Parathyroid adenoma (tissue), 2 donors: ENCODE measurements around the gene DUSP15.

Source experiments
- H2AFZ ChIP-seq: fragments of 300-600 bp; sonication (generic); one replicate; pipeline ENCODE4 v1.7.0; 2017; ENCODE audit warnings: antibody characterized with exemption, mild to moderate bottlenecking
- H3K27ac ChIP-seq: fragments of 300-600 bp; sonication (generic); one replicate; pipeline ENCODE4 v1.7.0; 2017
- H3K27me3 ChIP-seq: fragments of 300-600 bp; sonication (generic); one replicate; pipeline ENCODE4 v1.7.0; 2017; ENCODE audit warnings: low read length; ENCODE audit not compliant: control insufficient read depth, insufficient read depth
- H3K36me3 ChIP-seq: fragments of 300-600 bp; sonication (generic); one replicate; pipeline ENCODE4 v1.7.0; 2017; ENCODE audit warnings: low read length; ENCODE audit not compliant: control insufficient read depth, insufficient read depth
- H3K4me1 ChIP-seq: fragments of 300-600 bp; sonication (generic); one replicate; pipeline ENCODE4 v1.7.0; 2017; ENCODE audit warnings: control low read depth
- H3K4me2 ChIP-seq: fragments of 300-600 bp; sonication (generic); one replicate; pipeline ENCODE4 v1.7.0; 2017; ENCODE audit warnings: low read length
- H3K4me3 ChIP-seq: fragments of 300-600 bp; sonication (generic); one replicate; pipeline ENCODE4 v1.7.0; 2017; ENCODE audit warnings: low read depth, low read length
- H3K79me2 ChIP-seq: fragments of 300-600 bp; sonication (generic); one replicate; pipeline ENCODE4 v1.7.0; 2017; ENCODE audit warnings: control low read depth
- H3K9ac ChIP-seq: fragments of 300-600 bp; sonication (generic); one replicate; pipeline ENCODE4 v1.7.0; 2017; ENCODE audit warnings: mild to moderate bottlenecking
- H3K9me3 ChIP-seq: fragments of 300-600 bp; sonication (generic); one replicate; pipeline ENCODE4 v1.7.0; 2017; ENCODE audit warnings: low read length; ENCODE audit not compliant: control insufficient read depth
- TF ChIP-seq, protein P1 (sequence below): fragments of 300-600 bp; sonication (generic); IDR thresholded peaks from one replicate; pipeline ENCODE4 v1.7.0; 2017; ENCODE audit warnings: antibody characterized with exemption, mild to moderate bottlenecking
- donor health status: primary hyperparathyroidism.

DUSP15 gene

GRCh38 chr20:31822421-31823330 lies 47.7 kb downstream of the DUSP15 start:
- Histone ChIP-seq H2AFZ (peak overlapping the region; percentile 65), H3K27ac (no peak overlapping the region), H3K9me3 (no peaks in the 10 kb centered on the region), H3K4me1 (peaks cover 4% of the 10 kb centered on the region), H3K4me3 (no peak overlapping the region), H3K9ac (no peak overlapping the region), H3K27me3 (no peaks in the 10 kb centered on the region), H3K36me3 (no peaks in the 10 kb centered on the region), H3K79me2 (no peaks in the 10 kb centered on the region), H3K4me2 (peak overlapping the region; percentile 30)
- TF ChIP-seq, protein P1, sequence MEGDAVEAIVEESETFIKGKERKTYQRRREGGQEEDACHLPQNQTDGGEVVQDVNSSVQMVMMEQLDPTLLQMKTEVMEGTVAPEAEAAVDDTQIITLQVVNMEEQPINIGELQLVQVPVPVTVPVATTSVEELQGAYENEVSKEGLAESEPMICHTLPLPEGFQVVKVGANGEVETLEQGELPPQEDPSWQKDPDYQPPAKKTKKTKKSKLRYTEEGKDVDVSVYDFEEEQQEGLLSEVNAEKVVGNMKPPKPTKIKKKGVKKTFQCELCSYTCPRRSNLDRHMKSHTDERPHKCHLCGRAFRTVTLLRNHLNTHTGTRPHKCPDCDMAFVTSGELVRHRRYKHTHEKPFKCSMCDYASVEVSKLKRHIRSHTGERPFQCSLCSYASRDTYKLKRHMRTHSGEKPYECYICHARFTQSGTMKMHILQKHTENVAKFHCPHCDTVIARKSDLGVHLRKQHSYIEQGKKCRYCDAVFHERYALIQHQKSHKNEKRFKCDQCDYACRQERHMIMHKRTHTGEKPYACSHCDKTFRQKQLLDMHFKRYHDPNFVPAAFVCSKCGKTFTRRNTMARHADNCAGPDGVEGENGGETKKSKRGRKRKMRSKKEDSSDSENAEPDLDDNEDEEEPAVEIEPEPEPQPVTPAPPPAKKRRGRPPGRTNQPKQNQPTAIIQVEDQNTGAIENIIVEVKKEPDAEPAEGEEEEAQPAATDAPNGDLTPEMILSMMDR: peak; percentile 99

DNA sequence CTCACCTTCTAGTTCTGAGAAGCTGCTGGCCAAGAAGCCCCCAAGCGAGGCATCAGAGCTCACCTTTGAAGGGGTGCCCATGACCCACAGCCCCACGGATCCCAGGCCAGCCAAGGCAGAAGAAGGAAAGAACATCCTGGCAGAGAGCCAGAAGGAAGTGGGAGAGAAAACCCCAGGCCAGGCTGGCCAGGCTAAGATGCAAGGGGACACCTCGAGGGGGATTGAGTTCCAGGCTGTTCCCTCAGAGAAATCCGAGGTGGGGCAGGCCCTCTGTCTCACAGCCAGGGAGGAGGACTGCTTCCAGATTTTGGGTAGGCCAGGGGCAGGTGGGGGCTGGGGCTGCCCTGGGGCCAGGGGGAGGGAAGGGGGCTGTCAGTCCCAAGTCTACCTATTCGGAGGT lies 48.9 kb downstream of the DUSP15 start:
- no peak overlapping the region for H2AFZ ChIP-seq
- H3K9me3 ChIP-seq: no peaks in the 10 kb centered on the region
- no peak overlapping the region for H3K27ac ChIP-seq
- no peaks in the 10 kb centered on the region for H3K27me3 ChIP-seq
- peaks cover 4% of the 10 kb centered on the region for H3K4me1 ChIP-seq
- H3K36me3 ChIP-seq: no peaks in the 10 kb centered on the region
- H3K9ac ChIP-seq: no peak overlapping the region
- H3K79me2 ChIP-seq: no peaks in the 10 kb centered on the region
- TF ChIP-seq, protein P1: no peak
- H3K4me3 ChIP-seq: no peak overlapping the region
- H3K4me2 ChIP-seq: no peak overlapping the region

DNA sequence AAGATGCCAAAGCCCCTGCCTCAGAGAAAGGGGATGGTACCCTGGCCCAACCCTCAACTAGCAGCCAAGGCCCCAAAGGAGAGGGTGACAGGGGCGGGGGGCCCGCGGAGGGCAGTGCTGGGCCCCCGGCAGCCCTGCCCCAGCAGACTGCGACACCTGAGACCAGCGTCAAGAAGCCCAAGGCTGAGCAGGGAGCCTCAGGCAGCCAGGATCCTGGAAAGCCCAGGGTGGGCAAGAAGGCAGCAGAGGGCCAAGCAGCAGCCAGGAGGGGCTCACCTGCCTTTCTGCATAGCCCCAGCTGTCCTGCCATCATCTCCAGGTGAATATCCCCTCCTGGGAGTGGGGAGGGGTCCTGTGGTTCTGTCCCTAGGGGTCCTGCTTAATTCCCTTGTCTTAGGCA lies 50.1 kb downstream of the DUSP15 start:
- Histone ChIP-seq H3K27ac (no peak overlapping the region), H3K27me3 (no peaks in the 10 kb centered on the region), H3K79me2 (no peaks in the 10 kb centered on the region), H3K4me2 (no peak overlapping the region), H2AFZ (no peak overlapping the region), H3K4me1 (peaks cover 4% of the 10 kb centered on the region), H3K36me3 (no peaks in the 10 kb centered on the region), H3K4me3 (no peak overlapping the region), H3K9ac (no peak overlapping the region), H3K9me3 (no peaks in the 10 kb centered on the region)
- TF ChIP-seq, protein P1: no peak

- TF ChIP-seq, protein P1: no peak
- H3K27ac ChIP-seq: no peak within 1 kb of the TSS
- no peak within 1 kb of the TSS for H3K4me3 ChIP-seq
Measured at GRCh38 chr20:31819083-31819784, 51.1 kb downstream of the DUSP15 start, which contains the start of gene MYLK2. TSS of gene MYLK2 (plus strand) at chr20:31819356. CDS start at chr20:31819581, 225 bp downstream.

More at GRCh38 chr20:31819083-31819784, 51.1 kb downstream of the DUSP15 start, which contains the start of gene MYLK2:
- Histone ChIP-seq H3K4me2 (no peak within 1 kb of the TSS), H3K36me3 (no peaks in the 10 kb centered on the region), H3K9me3 (no peaks in the 10 kb centered on the region), H3K79me2 (no peaks in the 10 kb centered on the region), H2AFZ (no peak within 1 kb of the TSS), H3K9ac (no peak within 1 kb of the TSS), H3K4me1 (peaks cover 4% of the 10 kb centered on the region), H3K27me3 (no peaks in the 10 kb centered on the region)
